PFSK-1 (cell line): ENCODE measurements around the gene ZNF138. TPM values are rescaled to one million over a fixed set of nuclear protein-coding genes. Genes with fewer than 3 reads are reported as not detected.

Experiments
- FOXP2 ChIP-seq: optimal IDR thresholded peaks from 2 replicates; pipeline ENCODE3; 2011; ENCODE audit warnings: borderline replicate concordance, control low read depth, inconsistent platforms; ENCODE audit not compliant: insufficient read depth; ENCODE audit errors: extremely low read length, extremely low read depth
- POLR2AphosphoS5 ChIP-seq: IDR thresholded peaks from 2 replicates; pipeline ENCODE4 v1.6.1; 2012; ENCODE audit warnings: low read depth, mild to moderate bottlenecking, control low read depth, low read length, moderate library complexity
- REST ChIP-seq, 2 experiments: IDR thresholded peaks; 2 replicates each; pipeline versions ENCODE4 v1.6.1 to v1.8.0; 2011 to 2012; ENCODE audit warnings: low read depth in 2 of 2, low read length in 2 of 2, control low read depth in 1 of 2, inconsistent platforms in 1 of 2, mild to moderate bottlenecking in 1 of 2, moderate library complexity in 1 of 2; ENCODE audit not compliant: insufficient read depth in 1 of 2
- SIN3A ChIP-seq: IDR thresholded peaks from 2 replicates; pipeline ENCODE4 v1.6.1; 2012; ENCODE audit warnings: mild to moderate bottlenecking, low read length, moderate library complexity, borderline replicate concordance; ENCODE audit not compliant: insufficient read depth
- TAF1 ChIP-seq: IDR thresholded peaks from 2 replicates; pipeline ENCODE4 v1.6.1; 2012; ENCODE audit warnings: low read length, control low read depth, borderline replicate concordance; ENCODE audit not compliant: insufficient read depth
- polyA plus RNA-seq: library from polyadenylated mRNA; unstranded; fragments of >200 nt; gene quantifications from one replicate; pipeline ENCODE4 v1.2.1, GENCODE V29; 2012; ENCODE audit warnings: low read depth, missing spikeins; ENCODE audit not compliant: insufficient read length

ZNF138 gene
- polyA plus RNA-seq: 2.3 TPM

GRCh38 chr7:64794171-64794844 is at the start of gene ZNF138:
Gene ZNF138 (plus strand): TSS chr7:64794428. CDS start chr7:64794569, 141 bp downstream.
- peak; percentile 88 for TF ChIP-seq POLR2AphosphoS5
- peak; percentile 19 for TF ChIP-seq FOXP2
- TF ChIP-seq REST (IDR thresholded peaks at IDR 0.05; ENCODE audit: insufficient read depth in 1 of 2, low read depth in 2 of 2, low read length in 2 of 2): no peak
- TF ChIP-seq TAF1: peak; percentile 78
- no peak for TF ChIP-seq SIN3A

- TF ChIP-seq POLR2AphosphoS5 (no peak), REST (IDR thresholded peaks at IDR 0.05; ENCODE audit: insufficient read depth in 1 of 2, low read depth in 2 of 2, low read length in 2 of 2) (no peak), TAF1 (no peak)
Measured at GRCh38 chr7:64744680-64745079, 49.5 kb upstream of the ZNF138 start.

- TF ChIP-seq SIN3A (no peak), FOXP2 (no peak), TAF1 (no peak), POLR2AphosphoS5 (no peak), REST (IDR thresholded peaks at IDR 0.05; ENCODE audit: insufficient read depth in 1 of 2, low read depth in 2 of 2, low read length in 2 of 2) (no peak)
Measured at GRCh38 chr7:64747802-64748201, 46.4 kb upstream of the ZNF138 start.

- no peak for TF ChIP-seq SIN3A
- TF ChIP-seq TAF1: no peak
- no peak for TF ChIP-seq FOXP2
- no peak for TF ChIP-seq POLR2AphosphoS5
- TF ChIP-seq REST (IDR thresholded peaks at IDR 0.05; ENCODE audit: insufficient read depth in 1 of 2, low read depth in 2 of 2, low read length in 2 of 2): no peak
Measured at GRCh38 chr7:64753032-64753431, 41.2 kb upstream of the ZNF138 start.

- no peak for TF ChIP-seq REST (IDR thresholded peaks at IDR 0.05; ENCODE audit: insufficient read depth in 1 of 2, low read depth in 2 of 2, low read length in 2 of 2)
- TF ChIP-seq TAF1: no peak
- no peak for TF ChIP-seq FOXP2
- TF ChIP-seq SIN3A: no peak
Measured at GRCh38 chr7:64755865-64756264, 38.4 kb upstream of the ZNF138 start.
